Mucosa of descending colon (tissue), 3 donors: ENCODE measurements around the gene RND2. TPM values are rescaled to one million over a fixed set of nuclear protein-coding genes. Genes with fewer than 3 reads are reported as not detected.
A peak's percentile ranks its signal among the peaks of the same experiment; 100 is the strongest.
"Not testable (repeated sequence)": the region's sequence is repeated elsewhere in the genome, so short reads cannot be mapped to it uniquely, and the experiment has no call there.

Source experiments
- ATAC-seq: fragments of 200-7000 bp; cut with Tn5 transposase; one replicate; pipeline ENCODE4 v1.9.1; 2020; ENCODE audit warnings: mild to moderate bottlenecking, moderate library complexity
- DNase-seq, 3 donors: peaks; one replicate each; pipeline ENCODE4 v3.0.0-alpha.2; 2020
- H3K36me3 ChIP-seq: fragments of 200-600 bp; one replicate; pipeline ENCODE4 v1.8.0; 2021; ENCODE audit warnings: low read depth, mild to moderate bottlenecking
- H3K4me1 ChIP-seq: fragments of 200-600 bp; one replicate; pipeline ENCODE4 v1.8.0; 2021; ENCODE audit warnings: low read depth, mild to moderate bottlenecking
- H3K4me3 ChIP-seq: fragments of 200-600 bp; one replicate; pipeline ENCODE4 v1.8.0; 2021; ENCODE audit warnings: mild to moderate bottlenecking
- H3K9me3 ChIP-seq: fragments of 200-600 bp; one replicate; pipeline ENCODE4 v1.8.0; 2021; ENCODE audit warnings: mild to moderate bottlenecking
- intact Hi-C, 2 donors: fragments of 100-400 bp; cut with DNase I in 1 of 2; cut with micrococcal nuclease in 1 of 2; formaldehyde crosslinking; loops; one replicate each; pipeline versions ENCODE4 v1.11.0 to v1.11.1; 2022; cut with DNase I, micrococcal nuclease
- total RNA-seq, 3 donors: library from RNA; stranded (reverse); fragmentation: NEBNext Ultra II Directional in 2 of 3; extraction: Animal tissue kit (Norgen Biotek cat#: 25700) in 2 of 3; gene quantifications; one replicate each; pipeline versions ENCODE4 v1.2.1 to v1.2.4, GENCODE V29; 2021 to 2023
- TF ChIP-seq, protein P1 (sequence below): fragments of 200-600 bp; IDR thresholded peaks from one replicate; pipeline ENCODE4 v1.8.0; 2022; ENCODE audit warnings: antibody characterized with exemption, mild to moderate bottlenecking
- donor health status: DM: no; HTN: no; CAD: no; lungs with moderate emphysema.
- donor health status: DM: no; HTN: no; CAD: no.
- donor health status: DM: no; HTN: yes; CAD: no.

RND2 gene
- total RNA-seq, 3 donors from 2014 or later, result 0.09 to 7.2 (median 0.51) TPM

DNA sequence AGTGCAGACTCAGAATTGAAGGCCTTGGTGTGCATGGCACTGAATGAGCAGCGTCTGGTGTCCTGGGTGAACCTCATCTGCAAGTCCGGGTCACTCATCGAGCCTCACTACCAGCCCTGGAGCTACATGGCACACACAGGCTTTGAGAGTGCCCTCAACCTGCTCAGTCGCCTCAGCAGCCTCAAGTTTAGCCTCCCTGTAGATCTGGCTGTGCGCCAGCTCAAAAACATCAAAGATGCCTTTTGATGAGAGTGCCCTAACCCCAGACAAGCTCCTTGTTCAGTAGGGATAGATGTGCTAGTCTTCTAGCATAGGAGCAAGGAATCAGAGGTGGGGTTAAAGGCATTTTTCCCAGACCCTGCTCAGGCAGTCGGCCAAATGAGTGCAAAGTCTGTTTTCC is 33.6 kb upstream of the RND2 start:
- TF ChIP-seq, protein P1, sequence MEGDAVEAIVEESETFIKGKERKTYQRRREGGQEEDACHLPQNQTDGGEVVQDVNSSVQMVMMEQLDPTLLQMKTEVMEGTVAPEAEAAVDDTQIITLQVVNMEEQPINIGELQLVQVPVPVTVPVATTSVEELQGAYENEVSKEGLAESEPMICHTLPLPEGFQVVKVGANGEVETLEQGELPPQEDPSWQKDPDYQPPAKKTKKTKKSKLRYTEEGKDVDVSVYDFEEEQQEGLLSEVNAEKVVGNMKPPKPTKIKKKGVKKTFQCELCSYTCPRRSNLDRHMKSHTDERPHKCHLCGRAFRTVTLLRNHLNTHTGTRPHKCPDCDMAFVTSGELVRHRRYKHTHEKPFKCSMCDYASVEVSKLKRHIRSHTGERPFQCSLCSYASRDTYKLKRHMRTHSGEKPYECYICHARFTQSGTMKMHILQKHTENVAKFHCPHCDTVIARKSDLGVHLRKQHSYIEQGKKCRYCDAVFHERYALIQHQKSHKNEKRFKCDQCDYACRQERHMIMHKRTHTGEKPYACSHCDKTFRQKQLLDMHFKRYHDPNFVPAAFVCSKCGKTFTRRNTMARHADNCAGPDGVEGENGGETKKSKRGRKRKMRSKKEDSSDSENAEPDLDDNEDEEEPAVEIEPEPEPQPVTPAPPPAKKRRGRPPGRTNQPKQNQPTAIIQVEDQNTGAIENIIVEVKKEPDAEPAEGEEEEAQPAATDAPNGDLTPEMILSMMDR, result no peak
- no peaks in the 10 kb centered on the region for H3K9me3 ChIP-seq
- no peak overlapping the region for H3K4me3 ChIP-seq
- no peaks in the 10 kb centered on the region for H3K4me1 ChIP-seq
- DNase-seq, result no peak
- intact Hi-C loops, result no loop called here
- ATAC-seq, result no peak
- H3K36me3 ChIP-seq, result peaks cover 22% of the 10 kb centered on the region

DNA sequence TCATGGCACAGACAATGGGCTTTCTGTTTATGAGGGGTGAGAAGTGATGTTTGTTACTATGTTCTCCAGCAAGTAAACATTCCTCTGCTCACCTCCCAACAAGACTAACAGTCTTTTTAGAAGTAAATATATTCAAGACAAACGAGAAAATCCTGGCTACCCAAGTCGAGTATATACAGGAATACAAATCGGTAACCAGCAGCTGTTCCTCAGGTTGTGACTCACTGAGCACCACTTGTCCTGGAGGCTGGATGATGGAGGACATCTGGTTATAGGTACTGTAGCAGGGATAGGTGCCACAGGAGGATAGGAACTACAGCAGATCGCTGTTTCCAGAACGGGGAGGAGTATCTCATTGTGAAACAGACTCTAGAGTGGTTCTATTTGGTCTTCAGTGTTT is 32.2 kb upstream of the RND2 start:
- no peak for ATAC-seq
- intact Hi-C loops, result no loop called here
- DNase-seq, result no peak
- H3K36me3 ChIP-seq, result peaks cover 22% of the 10 kb centered on the region
- H3K9me3 ChIP-seq, result no peaks in the 10 kb centered on the region
- H3K4me1 ChIP-seq, result no peaks in the 10 kb centered on the region
- no peak overlapping the region for H3K4me3 ChIP-seq
- TF ChIP-seq, protein P1, result no peak

DNA sequence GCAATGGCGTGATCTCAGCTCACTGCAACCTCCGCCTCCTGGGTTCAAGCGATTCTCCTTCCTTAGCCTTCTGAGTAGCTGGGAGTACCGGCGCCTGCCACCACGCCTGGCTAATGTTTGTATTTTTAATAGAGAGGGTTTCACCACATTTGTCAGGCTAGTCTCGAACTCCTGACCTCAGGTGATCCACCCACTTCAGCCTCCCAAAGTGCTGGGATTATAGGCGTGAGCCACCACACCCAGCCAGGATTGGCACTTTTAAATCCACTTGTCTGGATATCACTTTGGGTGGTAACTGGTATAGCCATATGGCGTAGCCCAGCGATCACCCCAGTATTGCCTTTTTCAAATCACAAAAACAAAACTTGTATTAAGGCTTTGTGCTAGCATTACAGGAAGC is 31.1 kb upstream of the RND2 start:
- ATAC-seq, DNase-seq, intact Hi-C loops, H3K4me3 ChIP-seq, H3K9me3 ChIP-seq, H3K4me1 ChIP-seq: not testable (repeated sequence)
- H3K36me3 ChIP-seq, result peaks cover 18% of the 10 kb centered on the region

DNA sequence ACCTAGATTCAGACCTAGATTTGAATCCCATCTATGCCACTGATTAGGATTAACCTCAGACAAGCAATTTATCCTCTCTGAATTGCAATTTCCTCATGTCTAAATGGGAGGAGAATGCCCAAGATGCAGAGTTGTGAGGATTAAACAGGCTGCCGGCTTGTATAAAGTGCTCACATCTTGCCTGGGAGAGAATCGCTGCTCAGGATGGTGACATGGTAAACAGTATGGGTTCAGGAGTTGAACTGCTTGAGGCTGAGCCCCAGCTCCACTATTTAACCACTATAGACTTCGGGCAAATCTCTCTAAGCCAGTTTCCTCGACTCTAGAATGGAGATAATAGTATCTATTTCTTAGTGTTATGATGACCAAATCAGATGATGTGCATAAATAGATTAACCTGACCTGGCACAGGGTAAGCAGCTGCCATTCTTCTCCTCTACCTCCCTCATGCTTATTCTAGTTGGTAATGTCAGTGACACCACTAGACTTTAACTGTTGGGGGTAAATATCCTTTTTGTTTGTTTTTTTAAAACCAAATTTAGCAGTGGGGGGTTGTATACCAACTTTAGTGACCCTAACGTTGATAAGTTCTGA is 27.5 kb upstream of the RND2 start:
- Histone ChIP-seq H3K4me3 (no peak overlapping the region), H3K36me3 (peaks cover 4% of the 10 kb centered on the region), H3K9me3 (no peaks in the 10 kb centered on the region), H3K4me1 (peaks cover 15% of the 10 kb centered on the region)
- TF ChIP-seq, protein P1, result no peak
- intact Hi-C loops, result no loop called here
- ATAC-seq (no peak), DNase-seq (no peak)

DNA sequence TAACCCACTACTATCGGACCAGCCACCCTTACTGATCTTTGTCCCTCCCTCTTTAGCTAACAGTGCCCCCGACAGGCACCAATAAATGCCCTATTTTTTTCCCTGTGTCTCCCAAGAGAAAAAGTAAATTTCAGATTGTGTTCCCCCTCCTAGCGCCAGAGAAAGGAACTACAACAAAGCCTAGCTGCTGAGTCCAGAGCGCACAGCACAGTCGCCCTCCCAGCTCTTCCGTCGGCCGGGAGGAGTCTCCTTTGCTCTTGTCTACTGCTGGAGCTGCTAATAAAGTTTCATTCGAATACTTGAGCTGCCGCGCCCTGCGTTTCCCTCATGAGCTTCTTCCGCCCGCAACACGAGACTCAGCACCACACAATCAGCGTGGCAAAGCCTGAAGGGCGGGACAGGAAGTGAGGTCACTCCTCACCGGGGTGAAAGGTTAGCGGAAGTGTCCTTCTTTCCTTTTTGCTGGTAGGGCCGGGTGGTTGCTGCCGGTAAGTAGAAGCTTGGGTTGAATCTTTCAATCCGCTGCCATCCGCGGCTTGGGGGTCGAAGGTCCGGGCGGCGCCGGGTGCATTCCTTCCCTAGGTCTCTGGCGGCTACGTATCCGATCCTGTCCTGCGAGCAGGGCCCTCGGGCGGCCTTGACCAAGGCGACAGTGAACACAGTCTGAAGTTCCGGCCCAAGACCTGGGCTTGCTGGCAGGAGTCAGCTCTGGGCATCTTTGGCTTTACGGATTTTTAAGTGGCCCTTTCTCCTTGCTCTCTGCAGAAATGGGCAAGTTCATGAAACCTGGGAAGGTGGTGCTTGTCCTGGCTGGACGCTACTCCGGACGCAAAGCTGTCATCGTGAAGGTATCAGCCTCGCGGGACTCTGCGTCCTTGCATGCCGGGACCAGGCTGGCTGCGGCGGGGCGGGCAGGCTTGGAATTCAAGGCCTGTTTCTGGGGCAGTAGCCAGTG is 26.8 kb upstream of the RND2 start, which contains the start of gene RPL27:
TSS of gene RPL27 (plus strand) at position 436 of the 955 bp plus-strand sequence. CDS start at position 768, 332 bp downstream.
- TF ChIP-seq, protein P1, result peak; percentile 78
- intact Hi-C loops, result no loop called here
- H3K36me3 ChIP-seq, result peaks cover 4% of the 10 kb centered on the region
- peak; percentile 97 to 99 (median 98) for DNase-seq
- ATAC-seq, result peak; percentile 97
- H3K9me3 ChIP-seq, result no peaks in the 10 kb centered on the region
- H3K4me1 ChIP-seq, result peaks cover 15% of the 10 kb centered on the region
- peak within 1 kb of the TSS; percentile 42 for H3K4me3 ChIP-seq

DNA sequence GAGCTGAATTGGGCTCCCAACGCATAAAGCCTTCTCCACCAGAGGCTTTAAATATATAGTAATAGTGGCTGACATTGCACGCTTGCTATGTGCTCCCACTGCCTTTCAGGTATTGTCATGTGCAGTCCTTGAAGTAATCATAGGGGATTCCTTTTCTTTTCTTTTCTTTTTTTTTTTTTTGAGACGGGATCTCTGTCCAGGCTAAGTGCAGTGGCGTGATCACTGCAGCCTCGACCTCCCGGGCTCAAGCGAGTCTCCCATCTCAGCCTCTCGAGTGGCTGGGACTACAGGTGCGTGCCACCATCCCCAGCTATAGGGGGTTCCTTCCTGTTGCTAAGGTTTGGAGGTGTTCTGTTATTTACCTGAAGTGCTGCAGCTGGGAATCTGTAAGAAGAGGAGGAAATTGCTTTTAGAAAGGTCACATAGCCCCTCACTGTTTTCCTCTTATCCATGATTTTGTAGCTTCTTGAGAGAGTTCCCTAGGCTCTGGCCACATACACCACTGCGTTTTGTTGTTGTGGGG is 26.0 kb upstream of the RND2 start:
- intact Hi-C loops, result no loop called here

DNA sequence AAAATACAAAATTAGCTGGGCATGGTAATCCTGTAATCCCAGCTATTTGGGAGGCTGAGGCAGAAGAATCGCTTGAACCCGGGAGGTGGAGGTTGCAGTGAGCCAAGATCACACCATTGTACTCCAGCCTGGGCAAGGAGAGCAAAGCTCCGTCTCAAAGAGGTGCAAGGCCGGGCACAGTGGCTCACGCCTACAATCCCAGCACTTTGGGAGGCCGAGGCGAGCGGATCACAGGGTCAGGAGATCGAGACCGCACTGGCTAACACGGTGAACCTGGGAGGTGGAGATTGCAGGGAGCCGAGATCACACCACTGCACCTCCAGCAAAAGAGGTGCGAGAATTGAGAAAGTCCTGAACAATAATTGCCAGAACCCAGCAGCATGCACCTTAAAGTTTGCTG is 24.1 kb upstream of the RND2 start:
- H3K4me3 ChIP-seq, H3K36me3 ChIP-seq, ATAC-seq, intact Hi-C loops, DNase-seq, H3K9me3 ChIP-seq: not testable (repeated sequence)
- peaks cover 15% of the 10 kb centered on the region for H3K4me1 ChIP-seq

More for the DNA sequence above, 26.0 kb upstream of the RND2 start:
- Histone ChIP-seq H3K4me3 (peak overlapping the region; percentile 42), H3K36me3 (peaks cover 4% of the 10 kb centered on the region), H3K4me1 (peaks cover 15% of the 10 kb centered on the region), H3K9me3 (no peaks in the 10 kb centered on the region)
- TF ChIP-seq, protein P1, result no peak
- DNase-seq (no peak), ATAC-seq (no peak)
